HG03045 (cell line): ENCODE results near the gene TRIM5.
A peak's percentile ranks its signal among the peaks of the same experiment; 100 is the strongest.
"Not testable (repeated sequence)": the region's sequence is repeated elsewhere in the genome, so short reads cannot be mapped to it uniquely, and the experiment has no call there.

ENCODE experiments used
- ATAC-seq: cut with Tn5 transposase; IDR thresholded peaks from one replicate; pipeline ENCODE4 v1.9.1; 2021; ENCODE audit warnings: mild to moderate bottlenecking, moderate library complexity; ENCODE audit not compliant: unreplicated experiment

TRIM5 gene, protein sequence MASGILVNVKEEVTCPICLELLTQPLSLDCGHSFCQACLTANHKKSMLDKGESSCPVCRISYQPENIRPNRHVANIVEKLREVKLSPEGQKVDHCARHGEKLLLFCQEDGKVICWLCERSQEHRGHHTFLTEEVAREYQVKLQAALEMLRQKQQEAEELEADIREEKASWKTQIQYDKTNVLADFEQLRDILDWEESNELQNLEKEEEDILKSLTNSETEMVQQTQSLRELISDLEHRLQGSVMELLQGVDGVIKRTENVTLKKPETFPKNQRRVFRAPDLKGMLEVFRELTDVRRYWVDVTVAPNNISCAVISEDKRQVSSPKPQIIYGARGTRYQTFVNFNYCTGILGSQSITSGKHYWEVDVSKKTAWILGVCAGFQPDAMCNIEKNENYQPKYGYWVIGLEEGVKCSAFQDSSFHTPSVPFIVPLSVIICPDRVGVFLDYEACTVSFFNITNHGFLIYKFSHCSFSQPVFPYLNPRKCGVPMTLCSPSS

DNA sequence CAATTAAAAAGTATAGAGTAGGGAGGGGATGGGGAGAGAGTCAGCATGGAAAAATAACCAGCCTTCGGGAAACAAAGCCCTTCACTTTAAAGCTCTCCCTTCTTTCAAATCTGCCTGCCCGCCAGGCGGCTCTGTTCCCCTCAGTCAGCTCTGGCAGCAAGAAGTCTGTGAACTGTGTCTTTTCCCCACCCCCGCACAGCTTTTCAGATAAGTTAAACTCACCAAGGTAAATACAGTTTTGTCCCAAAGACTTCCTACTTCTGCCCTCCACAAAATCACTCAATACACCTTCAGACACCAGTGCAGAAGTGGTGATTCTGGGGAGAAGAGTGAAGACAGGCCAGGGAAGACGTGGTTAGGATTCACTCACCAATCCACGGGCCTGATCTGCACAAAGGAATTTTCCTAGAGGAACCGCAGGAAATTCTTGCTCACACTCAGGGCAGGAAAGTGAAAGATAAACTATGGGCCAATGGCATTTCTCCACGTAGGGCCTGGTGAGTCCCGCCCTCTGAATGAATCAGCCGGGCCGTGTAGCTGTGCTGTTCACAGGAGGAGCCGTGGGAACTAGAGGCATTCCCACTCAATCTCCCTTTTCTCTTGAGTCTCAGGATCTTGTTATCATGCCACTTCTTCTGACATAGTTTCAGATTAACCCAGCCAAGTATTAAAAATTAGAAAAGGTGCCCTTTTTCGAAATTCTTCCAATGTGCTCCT, at the start of gene TRIM5:
TRIM5 (minus strand) TSS at position 429 of the 717 bp plus-strand sequence. CDS start 4,897 bp downstream, outside the sequence.
- peak; percentile 74 for ATAC-seq

DNA sequence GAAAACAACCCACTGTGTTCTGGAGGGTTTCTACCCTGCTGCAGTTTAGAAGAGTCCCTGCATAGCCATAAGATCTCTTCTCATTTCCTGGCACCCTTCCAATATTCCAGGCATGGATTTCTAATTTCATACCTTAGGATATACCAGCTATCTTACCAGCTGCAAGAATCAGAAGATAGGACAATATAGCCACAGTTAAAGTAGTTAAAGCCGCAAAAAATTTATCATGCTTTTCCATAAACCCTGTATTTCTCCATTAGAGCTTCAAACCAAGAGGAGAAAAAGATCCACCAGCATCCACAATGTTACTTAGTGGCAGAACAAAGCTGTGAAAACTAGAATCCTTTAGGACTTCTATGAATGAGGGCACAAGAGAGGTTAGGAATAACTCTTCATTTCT, 42.8 kb upstream of the TRIM5 start:
- ATAC-seq, result no peak

DNA sequence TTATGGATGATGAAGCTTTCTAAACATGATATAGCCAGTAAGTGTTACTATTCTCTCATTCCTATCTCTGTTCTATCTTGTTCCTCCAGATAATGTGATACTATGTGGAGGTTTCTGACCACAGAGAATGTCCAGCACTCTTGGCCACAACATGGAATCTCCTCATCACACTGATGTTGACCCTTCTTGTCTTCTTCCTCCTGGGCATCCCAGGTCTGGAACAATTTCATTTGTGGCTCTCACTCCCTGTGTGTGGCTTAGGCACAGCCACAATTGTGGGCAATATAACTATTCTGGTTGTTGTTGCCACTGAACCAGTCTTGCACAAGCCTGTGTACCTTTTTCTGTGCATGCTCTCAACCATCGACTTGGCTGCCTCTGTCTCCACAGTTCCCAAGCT, 41.5 kb upstream of the TRIM5 start:
- ATAC-seq, result no peak

DNA sequence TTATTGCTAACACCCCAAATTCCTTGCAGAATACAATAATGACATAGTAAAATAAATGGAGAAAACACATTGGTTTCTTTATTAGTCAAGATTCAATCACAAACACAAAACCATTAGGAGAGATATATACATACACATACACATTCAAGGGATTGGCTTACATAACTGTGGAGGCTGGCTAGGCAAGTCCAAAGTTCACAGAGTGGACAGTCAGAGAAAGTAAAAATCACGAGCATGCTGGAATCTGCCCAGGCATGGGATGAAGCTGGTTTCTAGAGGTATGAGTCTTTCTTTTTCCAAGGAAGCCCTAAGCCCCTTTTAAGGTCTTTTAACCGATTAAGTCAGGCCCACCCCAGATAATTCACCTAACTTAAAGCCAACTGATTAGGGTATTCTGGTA, 37.7 kb upstream of the TRIM5 start:
- no peak for ATAC-seq

DNA sequence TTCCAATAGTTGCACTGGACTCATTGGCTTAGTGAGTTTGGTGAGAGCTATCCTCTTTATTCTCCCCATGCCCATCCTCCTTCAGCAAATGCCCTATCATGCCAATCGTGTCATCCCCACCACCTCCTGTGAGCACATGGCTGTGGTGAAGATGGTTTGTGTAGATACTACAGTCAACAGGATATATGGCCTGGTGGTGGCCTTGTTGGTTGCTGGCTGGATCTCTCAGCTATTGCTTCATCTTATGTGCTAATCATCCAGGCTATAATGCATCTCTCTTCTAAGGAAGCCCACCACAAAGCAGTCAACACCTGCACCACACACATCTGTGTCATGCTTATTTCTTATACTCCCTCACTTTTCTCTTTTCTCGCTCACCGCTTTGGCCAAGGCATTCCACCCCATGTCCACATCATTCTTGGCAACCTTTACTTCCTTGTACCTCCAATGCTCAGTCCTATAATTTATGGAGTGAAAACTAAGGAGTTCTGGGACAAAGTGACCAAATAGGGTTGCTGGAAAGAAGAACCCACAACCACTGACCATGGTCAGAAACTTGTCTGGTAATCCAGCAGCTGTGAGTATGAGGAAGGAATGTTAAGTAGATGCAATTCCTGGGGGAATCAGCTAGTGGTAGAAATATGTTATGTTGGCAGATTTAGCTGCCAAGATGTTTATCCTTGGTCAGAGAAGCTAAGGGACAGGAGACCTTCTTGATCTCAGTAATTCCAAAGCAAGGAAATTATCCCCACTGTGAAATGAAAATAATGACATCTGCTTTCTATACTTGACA, 35.0 kb upstream of the TRIM5 start:
- ATAC-seq, result no peak

DNA sequence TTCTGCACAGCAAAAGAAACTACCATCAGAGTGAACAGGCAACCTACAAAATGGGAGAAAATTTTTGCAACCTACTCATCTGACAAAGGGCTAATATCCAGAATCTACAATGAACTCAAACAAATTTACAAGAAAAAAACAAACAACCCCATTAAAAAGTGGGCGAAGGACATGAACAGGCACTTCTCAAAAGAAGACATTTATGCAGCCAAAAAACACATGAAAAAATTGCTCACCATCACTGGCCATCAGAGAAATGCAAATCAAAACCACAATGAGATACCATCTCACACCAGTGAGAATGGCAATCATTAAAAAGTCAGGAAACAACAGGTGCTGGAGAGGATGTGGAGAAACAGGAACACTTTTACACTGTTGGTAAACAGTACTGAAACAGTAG, 31.6 kb upstream of the TRIM5 start:
- not testable (repeated sequence) for ATAC-seq

DNA sequence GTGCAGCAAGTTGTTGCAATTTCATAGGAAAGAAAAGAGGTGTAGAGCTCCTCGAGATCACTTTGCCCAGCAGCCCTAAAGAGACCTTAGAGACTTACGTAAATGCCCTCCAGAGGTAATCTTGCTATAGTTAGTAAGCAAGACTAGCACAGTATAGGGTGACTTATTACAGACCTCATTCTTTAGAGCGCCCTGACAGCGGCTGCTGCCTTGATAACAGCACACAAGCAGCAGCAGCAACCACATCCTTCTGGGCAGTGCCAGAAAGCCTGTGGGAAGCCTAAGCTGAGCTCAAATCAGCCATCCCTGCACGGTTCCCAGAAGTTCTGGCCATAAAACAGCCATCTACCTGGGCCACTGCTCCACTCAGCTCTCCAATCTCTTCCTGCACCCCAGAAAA, 28.8 kb upstream of the TRIM5 start:
- no peak for ATAC-seq

DNA sequence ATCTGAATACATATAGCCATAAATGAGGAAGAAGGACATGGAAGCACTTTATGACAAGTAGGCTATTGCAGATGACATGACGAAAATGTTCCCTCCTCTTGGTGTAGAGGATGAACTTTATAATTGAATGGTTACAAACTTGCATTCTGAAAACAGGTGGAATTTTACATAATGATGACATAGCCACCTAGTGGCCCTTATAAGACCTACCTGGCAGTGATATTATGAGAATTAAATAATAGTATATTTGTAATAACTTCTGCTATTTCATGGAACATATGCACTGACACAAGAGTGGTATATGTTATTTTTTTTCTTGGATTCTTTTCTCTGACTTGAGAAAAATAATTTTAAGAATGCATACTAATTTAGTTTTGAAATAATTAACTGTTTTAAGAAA, 27.6 kb upstream of the TRIM5 start:
- no peak for ATAC-seq

DNA sequence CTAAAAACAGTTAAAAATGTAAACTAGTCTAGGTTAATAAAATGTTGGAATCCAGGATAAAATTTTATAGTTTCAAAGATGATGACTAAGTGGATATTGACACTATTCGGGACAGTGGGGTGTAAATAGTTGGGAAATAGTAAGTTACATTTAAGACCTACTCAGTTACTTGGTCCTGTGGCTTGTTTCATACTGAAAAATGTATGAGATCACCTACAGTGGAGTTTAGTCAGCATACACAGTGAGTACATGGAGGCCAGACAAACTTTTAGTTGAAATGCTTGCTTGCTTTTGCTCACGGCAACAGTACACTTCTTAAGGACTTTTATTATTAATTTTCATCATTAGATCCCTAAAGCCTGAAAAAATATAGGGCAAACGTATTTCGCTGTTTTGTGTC, 20.8 kb upstream of the TRIM5 start:
- no peak for ATAC-seq

DNA sequence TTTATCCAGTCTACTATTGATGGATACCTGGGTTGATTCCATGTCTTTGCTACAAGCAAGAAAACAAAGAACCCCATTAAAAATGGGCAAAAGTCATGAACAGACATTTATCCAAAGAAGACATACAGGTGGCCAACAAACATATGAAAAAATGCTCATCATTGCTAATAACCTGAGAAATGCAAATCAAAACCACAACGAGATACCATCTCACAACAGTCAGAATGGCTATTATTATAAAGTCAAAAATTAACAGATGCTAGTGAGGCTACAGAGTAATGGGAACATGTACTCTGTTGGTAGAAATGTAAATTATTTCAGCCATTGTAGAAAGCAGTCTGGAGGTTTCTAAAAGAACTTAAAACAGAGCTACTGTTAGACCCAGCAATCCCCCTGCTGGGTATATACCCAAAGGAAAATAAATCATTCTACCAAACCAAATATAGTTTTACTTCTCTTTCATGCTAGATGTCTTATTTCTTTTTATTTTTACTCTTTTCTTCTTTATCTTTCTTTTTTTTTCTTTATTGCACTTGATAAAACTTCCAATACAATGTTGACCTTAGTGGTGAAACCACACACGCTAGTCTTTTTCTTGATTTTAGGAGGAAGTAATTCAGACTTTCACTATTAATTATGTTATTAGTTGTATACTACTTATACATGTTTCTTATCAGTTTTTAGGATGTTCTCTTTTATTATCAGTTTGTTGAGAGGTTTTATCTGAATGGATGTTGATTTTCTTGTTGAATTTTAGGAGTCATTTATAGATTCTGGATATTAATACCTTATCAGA, 19.1 kb upstream of the TRIM5 start:
- ATAC-seq, result peak; percentile 69

DNA sequence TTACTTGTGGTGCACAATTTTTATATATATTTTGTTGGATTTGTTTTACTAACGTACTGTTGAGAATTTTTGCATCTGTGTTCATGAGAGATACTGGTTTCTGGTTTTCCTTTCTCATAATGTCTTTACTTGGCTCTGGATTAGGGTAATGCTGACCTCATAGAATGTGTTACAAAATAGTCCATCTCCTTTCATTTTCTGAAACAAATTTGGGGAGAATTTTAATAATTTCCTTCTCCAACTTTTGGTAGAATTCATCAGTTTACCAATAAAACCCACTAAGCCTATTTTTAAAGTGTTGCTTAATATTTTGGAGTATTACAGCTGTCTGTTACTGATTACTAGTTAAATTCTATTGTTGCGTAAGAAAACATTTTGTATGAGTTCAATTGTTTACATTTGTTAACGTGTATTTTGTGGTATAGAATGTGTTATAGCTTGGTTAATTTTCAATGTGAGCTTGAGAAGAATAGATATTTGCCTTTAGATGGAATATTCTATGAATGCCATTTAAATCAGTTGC, 16.2 kb upstream of the TRIM5 start:
- ATAC-seq, result no peak

DNA sequence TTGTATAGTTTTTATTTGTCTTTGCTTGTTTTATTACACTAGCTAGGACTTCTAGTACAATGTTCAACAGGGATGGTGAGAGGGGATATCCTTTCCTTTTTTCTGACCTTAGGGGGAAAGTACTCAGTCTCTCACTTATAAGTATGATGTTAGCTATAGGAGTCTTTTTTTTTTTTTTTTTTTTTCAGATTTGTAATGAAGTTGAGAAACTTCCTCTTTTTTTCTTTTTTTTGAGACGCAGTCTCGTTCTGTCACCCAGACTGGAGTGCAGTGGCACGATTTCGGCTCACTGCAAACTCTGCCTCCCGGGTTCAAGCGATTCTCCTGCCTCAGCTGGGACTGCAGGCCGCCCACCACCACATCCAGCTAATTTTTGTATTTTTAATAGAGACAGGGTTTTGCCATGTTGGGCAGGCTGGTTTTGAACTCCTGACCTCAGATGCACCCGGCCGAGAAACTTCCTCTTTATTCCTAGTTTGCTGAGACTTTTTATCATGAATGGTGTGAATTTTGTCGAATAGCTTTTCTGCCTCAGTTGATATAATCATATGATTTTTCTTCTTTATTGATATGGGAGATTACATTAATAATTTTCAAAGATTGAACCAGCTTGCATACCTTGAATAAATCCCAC, 15.7 kb upstream of the TRIM5 start:
- no peak for ATAC-seq

DNA sequence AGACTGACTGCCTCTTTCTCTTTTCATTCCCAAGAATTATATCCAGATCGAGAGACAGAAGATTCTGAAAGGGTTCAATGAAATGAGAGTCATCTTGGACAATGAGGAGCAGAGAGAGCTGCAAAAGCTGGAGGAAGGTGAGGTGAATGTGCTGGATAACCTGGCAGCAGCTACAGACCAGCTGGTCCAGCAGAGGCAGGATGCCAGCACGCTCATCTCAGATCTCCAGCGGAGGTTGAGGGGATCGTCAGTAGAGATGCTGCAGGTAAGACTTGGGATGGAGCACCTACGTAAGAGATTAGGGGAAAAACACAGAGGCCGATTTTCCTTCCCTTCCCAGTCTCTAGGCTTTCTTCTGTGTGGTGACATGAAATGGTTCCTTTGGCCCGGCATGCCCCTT, 13.4 kb upstream of the TRIM5 start:
- ATAC-seq, result no peak

DNA sequence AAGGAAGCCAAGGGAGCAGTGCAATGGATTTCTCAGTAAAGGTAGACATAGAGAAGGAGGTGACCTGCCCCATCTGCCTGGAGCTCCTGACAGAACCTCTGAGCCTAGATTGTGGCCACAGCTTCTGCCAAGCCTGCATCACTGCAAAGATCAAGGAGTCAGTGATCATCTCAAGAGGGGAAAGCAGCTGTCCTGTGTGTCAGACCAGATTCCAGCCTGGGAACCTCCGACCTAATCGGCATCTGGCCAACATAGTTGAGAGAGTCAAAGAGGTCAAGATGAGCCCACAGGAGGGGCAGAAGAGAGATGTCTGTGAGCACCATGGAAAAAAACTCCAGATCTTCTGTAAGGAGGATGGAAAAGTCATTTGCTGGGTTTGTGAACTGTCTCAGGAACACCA, 11.3 kb upstream of the TRIM5 start:
- ATAC-seq, result no peak

DNA sequence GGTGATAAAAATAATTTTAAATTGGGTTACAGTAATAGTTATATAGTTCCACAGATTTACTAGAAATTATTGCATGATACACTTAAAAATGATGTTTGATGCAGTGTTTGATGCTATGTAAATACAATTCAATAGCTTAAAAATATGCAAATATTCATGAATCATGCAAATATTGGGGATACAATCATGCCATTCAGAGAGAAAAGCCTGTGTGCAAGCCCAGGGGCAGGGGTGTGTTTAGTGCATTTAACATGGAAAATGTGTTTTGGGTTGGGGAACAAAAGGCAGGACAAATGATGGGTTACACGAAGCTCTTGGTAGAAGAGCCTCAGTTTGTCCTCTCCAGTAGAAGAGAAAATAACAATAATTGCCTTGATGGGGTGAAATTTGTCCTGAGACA, 10.7 kb upstream of the TRIM5 start:
- ATAC-seq, result no peak

DNA sequence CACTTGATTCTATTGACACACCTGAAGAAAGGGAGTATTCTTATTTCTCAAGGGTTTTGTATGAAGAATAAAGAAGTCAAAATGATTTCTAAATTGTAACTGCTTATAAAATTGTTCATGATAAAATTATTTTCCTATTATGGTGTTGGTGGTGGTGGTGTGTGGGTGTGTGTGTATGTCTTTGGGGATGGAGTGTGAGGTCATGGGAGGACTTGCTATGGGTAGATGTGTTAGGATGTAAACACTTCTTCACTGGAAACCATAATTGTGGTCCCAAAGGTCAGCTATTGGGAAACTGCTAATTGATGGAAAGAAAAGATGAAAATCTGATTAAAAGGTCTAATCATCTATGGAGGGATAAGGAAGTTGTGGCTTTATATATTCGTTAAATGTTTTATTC, 9.8 kb upstream of the TRIM5 start:
- ATAC-seq, result no peak

DNA sequence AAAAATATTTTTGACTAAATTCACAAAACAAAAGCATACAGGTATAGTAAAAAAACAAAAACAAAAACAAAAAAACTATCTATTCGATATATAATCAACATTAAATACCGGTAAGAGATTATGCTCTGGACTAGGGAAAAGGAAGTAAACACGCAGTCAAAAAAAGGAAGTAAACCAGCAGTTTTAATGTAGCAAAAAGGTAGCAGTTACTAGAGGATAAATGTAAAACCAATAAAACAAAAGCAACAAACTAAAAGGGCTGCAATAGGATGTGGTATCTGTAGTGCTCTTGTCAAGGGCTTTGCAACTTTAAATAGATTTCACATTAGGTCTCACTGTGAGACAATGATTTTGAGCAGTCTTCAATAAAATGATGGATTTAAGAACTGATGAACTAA, 7.1 kb upstream of the TRIM5 start:
- ATAC-seq, result no peak

DNA sequence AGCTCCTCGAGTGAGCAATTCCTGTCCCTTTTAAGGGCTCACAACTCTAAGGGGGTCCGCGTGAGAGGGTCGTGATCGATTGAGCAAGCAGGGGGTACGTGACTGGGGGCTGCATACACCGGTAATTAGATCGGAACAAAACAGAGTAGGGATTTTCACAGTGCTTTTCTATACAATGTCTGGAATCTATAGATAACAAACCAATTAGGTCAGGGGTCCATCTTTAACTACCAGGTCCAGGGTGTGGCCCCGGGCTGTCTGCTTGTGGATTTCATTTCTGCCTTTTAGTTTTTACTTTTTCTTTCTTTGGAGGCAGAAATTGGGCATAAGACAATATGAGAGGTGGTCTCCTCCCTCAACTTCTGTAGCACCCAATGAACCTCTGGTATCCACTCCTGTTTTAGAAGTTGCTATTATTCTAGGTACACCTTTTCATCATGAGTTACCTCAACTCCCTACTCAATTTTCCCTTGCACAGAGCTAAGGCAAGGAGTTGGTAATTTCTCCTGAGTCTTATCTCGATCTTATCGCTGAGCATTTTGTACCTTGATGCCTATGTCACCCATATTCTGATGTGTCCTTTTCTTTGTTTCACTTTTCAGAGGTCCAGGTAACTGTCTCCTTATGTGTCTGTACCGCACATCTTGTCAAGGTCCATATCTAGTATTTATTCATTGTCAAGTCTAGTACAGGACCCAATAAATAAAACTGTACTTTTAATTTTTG, 6.5 kb upstream of the TRIM5 start:
- not testable (repeated sequence) for ATAC-seq

DNA sequence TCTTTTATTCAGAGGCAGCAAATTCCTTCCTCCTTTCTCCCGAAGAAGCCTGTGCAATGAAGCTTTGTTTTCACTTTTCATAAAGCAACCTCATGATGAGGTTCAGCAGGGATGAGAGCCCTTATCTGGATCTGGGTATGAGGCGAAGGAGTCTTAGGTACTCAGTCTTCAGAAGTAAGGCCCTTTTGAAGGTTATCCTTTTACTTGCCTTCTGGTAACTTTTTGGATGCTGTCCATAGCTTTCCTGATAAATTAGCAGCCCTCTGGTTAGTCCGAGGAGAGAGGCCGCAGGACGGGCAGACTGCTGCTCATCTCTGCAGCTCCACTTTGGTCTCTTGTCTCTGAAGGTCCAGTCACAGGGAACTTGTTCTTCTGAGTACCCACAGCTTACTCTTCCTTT, 5.9 kb upstream of the TRIM5 start:
- ATAC-seq, result no peak
